BLaER1 treated with 17β-estradiol and CSF1 and Interleukin-3, amounts not matched to agents 10 nM and 100 nM (cell line): ENCODE data around the gene AOPEP.

ENCODE experiments used
- H3K27ac ChIP-seq, 11 experiments: shearing (Covaris generic); formaldehyde crosslinking; 2 replicates each; pipeline ENCODE4 v1.8.1; 2022
- H3K27me3 ChIP-seq, 11 experiments: shearing (Covaris generic); formaldehyde crosslinking; 2 replicates each; pipeline ENCODE4 v1.8.1; 2022
- H3K36me3 ChIP-seq, 11 experiments: shearing (Covaris generic); formaldehyde crosslinking; 2 replicates each; pipeline ENCODE4 v1.8.1; 2022
- H3K4me1 ChIP-seq, 10 experiments: shearing (Covaris generic); formaldehyde crosslinking; 2 replicates each; pipeline ENCODE4 v1.8.1; 2022
- H3K4me2 ChIP-seq, 11 experiments: shearing (Covaris generic); formaldehyde crosslinking; 2 replicates each; pipeline ENCODE4 v1.8.1; 2022
- H3K4me3 ChIP-seq, 10 experiments: shearing (Covaris generic); formaldehyde crosslinking; 2 replicates each; pipeline ENCODE4 v1.8.1; 2022
- H3K9ac ChIP-seq, 11 experiments: shearing (Covaris generic); formaldehyde crosslinking; 2 replicates each; pipeline ENCODE4 v1.8.1; 2022
- H3K9me3 ChIP-seq, 11 experiments: shearing (Covaris generic); formaldehyde crosslinking; replicated peaks in 1 of 11; 2 replicates each; pipeline ENCODE4 v1.8.1; 2022
- H4K20me1 ChIP-seq, 11 experiments: shearing (Covaris generic); formaldehyde crosslinking; 2 replicates each; pipeline ENCODE4 v1.8.1; 2022
- Cebpa-rat ChIP-seq, 11 experiments: shearing (Covaris generic); IDR thresholded peaks; 2 replicates each; pipeline ENCODE4 v1.8.1; 2022

The AOPEP gene

GRCh38 chr9:94787266-94787665 lies 60.8 kb downstream of the AOPEP start:
- Histone ChIP-seq H3K9me3 (peaks cover 0 to 13% (median 9%) of the 10 kb centered on the region in 11 experiments; a peak in 14 of 22 replicates), H3K36me3 (peaks cover 21 to 62% (median 32%) of the 10 kb centered on the region in 11 experiments), H3K4me3 (no peak overlapping the region), H3K4me2 (no peak overlapping the region), H4K20me1 (peaks cover 0 to 3% (median 0%) of the 10 kb centered on the region in 11 experiments; a peak in 1 of 22 replicates), H3K27ac (no peak overlapping the region), H3K27me3 (no peaks in the 10 kb centered on the region), H3K4me1 (peaks cover 0 to 8% (median 0%) of the 10 kb centered on the region in 10 experiments; a peak in 5 of 20 replicates), H3K9ac (no peak overlapping the region)
- no peak for TF ChIP-seq Cebpa-rat (IDR thresholded peaks at IDR 0.05)

GRCh38 chr9:94788570-94789105 lies 62.1 kb downstream of the AOPEP start:
- Histone ChIP-seq H4K20me1 (no peaks in the 10 kb centered on the region), H3K9me3 (peaks cover 0 to 27% (median 23%) of the 10 kb centered on the region in 11 experiments; a peak in 19 of 22 replicates), H3K4me3 (no peak overlapping the region), H3K4me1 (peaks cover 0 to 8% (median under 1%) of the 10 kb centered on the region in 10 experiments; a peak in 5 of 20 replicates), H3K27ac (no peak overlapping the region), H3K9ac (no peak overlapping the region), H3K27me3 (no peaks in the 10 kb centered on the region), H3K36me3 (peaks cover 34 to 75% (median 46%) of the 10 kb centered on the region in 11 experiments), H3K4me2 (peak overlapping the region in 3 of 11 experiments; percentile 13 to 20 (median 15); a peak in 3 of 22 replicates)
- no peak for TF ChIP-seq Cebpa-rat (IDR thresholded peaks at IDR 0.05)

GRCh38 chr9:94791435-94791834 lies 64.9 kb downstream of the AOPEP start:
- H3K9me3 ChIP-seq = peaks cover 0 to 35% (median 30%) of the 10 kb centered on the region in 11 experiments; a peak in 19 of 22 replicates
- H3K27me3 ChIP-seq = no peaks in the 10 kb centered on the region
- no peak overlapping the region for H3K4me2 ChIP-seq
- H3K36me3 ChIP-seq = peaks cover 38 to 82% (median 62%) of the 10 kb centered on the region in 11 experiments
- TF ChIP-seq Cebpa-rat (IDR thresholded peaks at IDR 0.05) = no peak
- H3K4me3 ChIP-seq = no peak overlapping the region
- no peak overlapping the region for H3K9ac ChIP-seq
- H4K20me1 ChIP-seq = no peaks in the 10 kb centered on the region
- no peak overlapping the region for H3K27ac ChIP-seq
- H3K4me1 ChIP-seq = peaks cover 7 to 30% (median 16%) of the 10 kb centered on the region in 10 experiments; a peak in 19 of 20 replicates

- Histone ChIP-seq H3K4me2 (no peak overlapping the region), H3K9ac (no peak overlapping the region), H4K20me1 (no peaks in the 10 kb centered on the region), H3K9me3 (peaks cover 0 to 35% (median 30%) of the 10 kb centered on the region in 11 experiments; a peak in 19 of 22 replicates), H3K27ac (no peak overlapping the region), H3K4me1 (peaks cover 13 to 34% (median 17%) of the 10 kb centered on the region in 10 experiments; a peak in 19 of 20 replicates), H3K27me3 (no peaks in the 10 kb centered on the region), H3K36me3 (peaks cover 40 to 81% (median 66%) of the 10 kb centered on the region in 11 experiments), H3K4me3 (no peak overlapping the region)
- no peak for TF ChIP-seq Cebpa-rat (IDR thresholded peaks at IDR 0.05)
These were observed 66.0 kb downstream of the AOPEP start for GRCh38 chr9:94792511-94792910.

GRCh38 chr9:94794476-94795167 lies 68.1 kb downstream of the AOPEP start:
- Histone ChIP-seq H3K9ac (no peak overlapping the region), H3K9me3 (peaks cover 0 to 35% (median 30%) of the 10 kb centered on the region in 11 experiments; a peak in 19 of 22 replicates), H4K20me1 (no peaks in the 10 kb centered on the region), H3K36me3 (peaks cover 51 to 96% (median 76%) of the 10 kb centered on the region in 11 experiments), H3K27me3 (no peaks in the 10 kb centered on the region), H3K4me2 (peak overlapping the region in 6 of 11 experiments; percentile 33 to 77 (median 47); a peak in 12 of 22 replicates), H3K27ac (no peak overlapping the region), H3K4me1 (peaks cover 12 to 28% (median 16%) of the 10 kb centered on the region in 10 experiments; a peak in 19 of 20 replicates), H3K4me3 (no peak overlapping the region)
- TF ChIP-seq Cebpa-rat (IDR thresholded peaks at IDR 0.05) = no peak

- Histone ChIP-seq H4K20me1 (no peaks in the 10 kb centered on the region), H3K4me3 (no peak overlapping the region), H3K4me1 (peaks cover 12 to 28% (median 16%) of the 10 kb centered on the region in 10 experiments; a peak in 19 of 20 replicates), H3K9ac (no peak overlapping the region), H3K27me3 (no peaks in the 10 kb centered on the region), H3K27ac (no peak overlapping the region), H3K36me3 (peaks cover 54 to 92% (median 79%) of the 10 kb centered on the region in 11 experiments), H3K4me2 (peak overlapping the region in 5 of 11 experiments; percentile 0 to 34 (median 11); a peak in 4 of 22 replicates), H3K9me3 (peaks cover 0 to 28% (median 21%) of the 10 kb centered on the region in 11 experiments; a peak in 18 of 22 replicates)
- TF ChIP-seq Cebpa-rat (IDR thresholded peaks at IDR 0.05) = no peak
These were observed 70.2 kb downstream of the AOPEP start for GRCh38 chr9:94796687-94797086.

- H3K9ac ChIP-seq = no peak overlapping the region
- H3K4me3 ChIP-seq = no peak overlapping the region
- H3K27me3 ChIP-seq = no peaks in the 10 kb centered on the region
- H3K4me2 ChIP-seq = no peak overlapping the region
- H3K27ac ChIP-seq = no peak overlapping the region
- peaks cover 49 to 91% (median 76%) of the 10 kb centered on the region in 11 experiments for H3K36me3 ChIP-seq
- H3K9me3 ChIP-seq = peaks cover 0 to 16% (median 11%) of the 10 kb centered on the region in 11 experiments; a peak in 18 of 22 replicates
- no peaks in the 10 kb centered on the region for H4K20me1 ChIP-seq
- TF ChIP-seq Cebpa-rat (IDR thresholded peaks at IDR 0.05) = no peak
- H3K4me1 ChIP-seq = peaks cover 12 to 28% (median 16%) of the 10 kb centered on the region in 10 experiments; a peak in 19 of 20 replicates
These were observed 71.7 kb downstream of the AOPEP start for GRCh38 chr9:94798201-94798600.

- Histone ChIP-seq H3K27me3 (no peaks in the 10 kb centered on the region), H3K36me3 (peaks cover 47 to 86% (median 71%) of the 10 kb centered on the region in 11 experiments), H3K27ac (no peak overlapping the region), H3K4me1 (peaks cover 12 to 28% (median 16%) of the 10 kb centered on the region in 10 experiments; a peak in 19 of 20 replicates), H4K20me1 (no peaks in the 10 kb centered on the region), H3K9me3 (peaks cover 0 to 11% (median 5%) of the 10 kb centered on the region in 11 experiments; a peak in 17 of 22 replicates), H3K4me3 (no peak overlapping the region), H3K9ac (no peak overlapping the region), H3K4me2 (no peak overlapping the region)
- no peak for TF ChIP-seq Cebpa-rat (IDR thresholded peaks at IDR 0.05)
These were observed 72.2 kb downstream of the AOPEP start for GRCh38 chr9:94798708-94799107.
